Measurements from ENCODE around the gene STX1B.
"Not testable (repeated sequence)": the region's sequence is repeated elsewhere in the genome, so short reads cannot be mapped to it uniquely, and the experiment has no call there.

The STX1B gene

GRCh38 chr16:30951750-30952149 is 58.7 kb downstream of the STX1B start:
- no peak for DNase-seq (ENCODE audit: low read depth)

- no peak for DNase-seq (ENCODE audit: low read depth)
Measured at GRCh38 chr16:30951193-30951592, 59.2 kb downstream of the STX1B start.

- DNase-seq (ENCODE audit: low read depth): no peak
Measured at GRCh38 chr16:30950516-30951065, 59.8 kb downstream of the STX1B start.

- no peak for DNase-seq (ENCODE audit: low read depth)
Measured at GRCh38 chr16:30949650-30950515, 60.6 kb downstream of the STX1B start.

GRCh38 chr16:30948667-30949649 is 61.5 kb downstream of the STX1B start, which contains the start of gene ORAI3:
Gene ORAI3, plus strand, starts transcription at chr16:30949068. Its CDS starts 222 bp downstream, at chr16:30949290.
- no peak for DNase-seq (ENCODE audit: low read depth)

GRCh38 chr16:30947859-30948666 is 62.4 kb downstream of the STX1B start:
- DNase-seq (ENCODE audit: low read depth): peak; percentile 94

GRCh38 chr16:30947541-30947858 is 62.9 kb downstream of the STX1B start:
- no peak for DNase-seq (ENCODE audit: low read depth)

GRCh38 chr16:30946671-30947540 is 63.5 kb downstream of the STX1B start:
- DNase-seq (ENCODE audit: low read depth): no peak

GRCh38 chr16:30944352-30944751 is 66.1 kb downstream of the STX1B start:
- no peak for DNase-seq (ENCODE audit: low read depth)

GRCh38 chr16:30942426-30942806 is 68.0 kb downstream of the STX1B start:
- DNase-seq (ENCODE audit: low read depth): no peak

GRCh38 chr16:30941600-30942425 is 68.6 kb downstream of the STX1B start:
- DNase-seq (ENCODE audit: low read depth): no peak

- not testable (repeated sequence) for DNase-seq (ENCODE audit: low read depth)
Measured at GRCh38 chr16:30939571-30939970, 70.9 kb downstream of the STX1B start.

Measured in non-pigmented ciliary epithelial cell (primary cell).